GM19239 (cell line): ENCODE results near the gene GPR65.

Source experiments
- DNase-seq: peaks from one replicate; pipeline ENCODE4 v3.0.0; 2011; ENCODE audit warnings: low spot score; ENCODE audit not compliant: insufficient read length
- FAIRE-seq: peaks from 2 replicates; lab custom pipeline; 2011; peaks lifted over from hg19 to GRCh38; lab: Jason Lieb, UNC

GPR65 gene

GRCh38 chr14:88032373-88032772 lies 27.4 kb downstream of the GPR65 start:
- no peak for DNase-seq
- no peak for FAIRE-seq

- no peak for DNase-seq
- no peak for FAIRE-seq
Measured at GRCh38 chr14:88034076-88034475, 29.1 kb downstream of the GPR65 start.

- FAIRE-seq (no peak), DNase-seq (no peak)
Measured at GRCh38 chr14:88036422-88036821, 31.5 kb downstream of the GPR65 start.

- FAIRE-seq (no peak), DNase-seq (no peak)
Measured at GRCh38 chr14:88037325-88037724, 32.4 kb downstream of the GPR65 start.

GRCh38 chr14:88039197-88039596 lies 34.3 kb downstream of the GPR65 start:
- DNase-seq = no peak

GRCh38 chr14:88040146-88040545 lies 35.2 kb downstream of the GPR65 start:
- no peak for DNase-seq
- no peak for FAIRE-seq

More at GRCh38 chr14:88039197-88039596, 34.3 kb downstream of the GPR65 start:
- FAIRE-seq = no peak

- no peak for FAIRE-seq
Measured at GRCh38 chr14:88043529-88044443, 38.9 kb downstream of the GPR65 start.

GRCh38 chr14:88044444-88044758 lies 39.5 kb downstream of the GPR65 start:
- no peak for FAIRE-seq

More at GRCh38 chr14:88043529-88044443, 38.9 kb downstream of the GPR65 start:
- DNase-seq = no peak

GRCh38 chr14:88044776-88045446 lies 40.0 kb downstream of the GPR65 start:
- no peak for DNase-seq
- no peak for FAIRE-seq

More at GRCh38 chr14:88044444-88044758, 39.5 kb downstream of the GPR65 start:
- no peak for DNase-seq

- DNase-seq = no peak
- FAIRE-seq = no peak
Measured at GRCh38 chr14:88045705-88046104, 40.8 kb downstream of the GPR65 start.

- no peak for DNase-seq
- FAIRE-seq = no peak
Measured at GRCh38 chr14:88048351-88048750, 43.4 kb downstream of the GPR65 start.

- no peak for DNase-seq
- FAIRE-seq = no peak
Measured at GRCh38 chr14:88049266-88049665, 44.3 kb downstream of the GPR65 start.

GRCh38 chr14:88049936-88050335 lies 45.0 kb downstream of the GPR65 start:
- DNase-seq (no peak), FAIRE-seq (no peak)

- DNase-seq = no peak
Measured at GRCh38 chr14:88060576-88060975, 55.6 kb downstream of the GPR65 start.

GRCh38 chr14:88063811-88064210 lies 58.9 kb downstream of the GPR65 start:
- DNase-seq = no peak
- no peak for FAIRE-seq

More at GRCh38 chr14:88060576-88060975, 55.6 kb downstream of the GPR65 start:
- FAIRE-seq = no peak
